Rectal smooth muscle tissue (tissue), 1 donor: ENCODE results near the gene CALCA.

Experiments
- H3K27ac ChIP-seq: one replicate; pipeline ENCODE4 v1.7.0; 2013; ENCODE audit warnings: low read depth, low read length, inconsistent platforms
- H3K27me3 ChIP-seq: one replicate; pipeline ENCODE4 v1.7.0; 2013; ENCODE audit warnings: low read length; ENCODE audit not compliant: control insufficient read depth, insufficient read depth
- H3K36me3 ChIP-seq: one replicate; pipeline ENCODE4 v1.7.0; 2013; ENCODE audit warnings: low read length; ENCODE audit not compliant: control insufficient read depth, insufficient read depth
- H3K4me1 ChIP-seq: one replicate; pipeline ENCODE4 v1.7.0; 2013; ENCODE audit warnings: low read length; ENCODE audit not compliant: control insufficient read depth, insufficient read depth
- H3K4me3 ChIP-seq: one replicate; pipeline ENCODE4 v1.7.0; 2013; ENCODE audit warnings: low read length
- H3K9ac ChIP-seq: one replicate; pipeline ENCODE4 v1.7.0; 2013; ENCODE audit warnings: low read length

CALCA gene

GRCh38 chr11:14932447-14932846 lies 39.7 kb downstream of the CALCA start:
- Histone ChIP-seq H3K9ac (no peak overlapping the region), H3K36me3 (no peaks in the 10 kb centered on the region), H3K4me1 (no peaks in the 10 kb centered on the region), H3K4me3 (no peak overlapping the region), H3K27ac (no peak overlapping the region), H3K27me3 (no peaks in the 10 kb centered on the region)

DNA sequence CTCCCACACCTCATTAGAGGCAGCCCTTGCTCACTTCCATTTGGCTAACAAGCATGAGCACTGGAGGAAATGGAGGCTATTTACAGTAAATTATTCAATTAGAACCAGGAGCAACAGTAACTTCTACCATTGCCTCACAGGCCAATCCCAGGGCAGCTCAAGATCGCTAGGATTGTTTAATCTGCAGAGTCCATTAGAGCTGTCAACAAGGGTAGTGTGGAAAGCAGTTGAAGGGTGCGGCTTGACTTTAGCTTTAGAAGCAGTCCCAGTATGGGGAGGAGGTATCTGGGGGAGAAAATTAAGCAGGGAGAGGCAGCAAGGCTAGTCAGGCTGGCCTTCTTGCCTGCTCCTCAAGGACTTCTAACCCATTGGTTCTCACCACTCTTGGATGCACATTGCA lies 41.8 kb downstream of the CALCA start:
- H3K27me3 ChIP-seq = no peaks in the 10 kb centered on the region
- no peaks in the 10 kb centered on the region for H3K36me3 ChIP-seq
- no peaks in the 10 kb centered on the region for H3K4me1 ChIP-seq
- no peak overlapping the region for H3K27ac ChIP-seq
- no peak overlapping the region for H3K9ac ChIP-seq
- H3K4me3 ChIP-seq = no peak overlapping the region

DNA sequence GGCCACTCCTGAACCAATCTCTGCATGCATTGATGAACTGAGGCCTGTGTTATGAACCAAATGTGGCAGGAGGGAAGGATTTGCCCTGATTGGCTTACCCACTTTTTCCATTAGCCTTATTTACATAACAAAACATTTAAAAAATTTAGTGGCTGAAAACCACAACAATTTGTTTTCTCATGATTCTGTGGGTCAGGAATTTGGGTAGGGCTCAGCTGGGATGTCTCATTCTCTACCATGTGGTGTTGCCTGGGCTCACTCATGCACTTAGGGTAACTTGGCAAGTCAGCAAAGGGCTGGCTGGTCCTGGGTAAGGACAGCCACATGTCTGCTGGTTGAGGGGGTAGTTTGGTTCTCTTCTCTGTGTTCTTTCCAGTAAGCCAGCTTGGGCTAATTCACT lies 45.0 kb downstream of the CALCA start:
- Histone ChIP-seq H3K4me1 (no peaks in the 10 kb centered on the region), H3K9ac (no peak overlapping the region), H3K27ac (no peak overlapping the region), H3K4me3 (no peak overlapping the region), H3K27me3 (no peaks in the 10 kb centered on the region), H3K36me3 (no peaks in the 10 kb centered on the region)

DNA sequence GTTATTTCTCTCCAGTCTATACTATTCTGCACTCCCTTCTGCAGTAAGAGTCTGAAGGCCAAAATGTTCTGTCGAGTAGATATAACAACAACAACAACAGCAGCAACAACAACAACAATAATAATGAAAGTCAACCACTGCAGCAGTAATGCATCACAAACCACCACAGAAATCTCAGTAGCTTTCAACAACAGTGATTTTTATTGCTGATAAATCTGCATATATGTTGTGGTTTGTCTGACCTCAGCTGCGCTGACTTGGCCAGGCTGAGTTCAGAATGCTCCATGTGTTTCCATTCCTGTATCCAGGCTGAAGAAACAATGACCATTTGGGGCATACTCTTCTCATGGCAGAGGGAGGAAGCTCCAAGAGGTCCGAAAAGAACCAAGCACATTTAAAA lies 47.8 kb downstream of the CALCA start:
- no peaks in the 10 kb centered on the region for H3K27me3 ChIP-seq
- no peaks in the 10 kb centered on the region for H3K36me3 ChIP-seq
- no peak overlapping the region for H3K27ac ChIP-seq
- no peaks in the 10 kb centered on the region for H3K4me1 ChIP-seq
- no peak overlapping the region for H3K9ac ChIP-seq
- H3K4me3 ChIP-seq = no peak overlapping the region
